ENCODE measurements around the gene CTRB1.

GRCh38 chr16:75207831-75208230 is 11.0 kb upstream of the CTRB1 start:
- no peak for TF ChIP-seq CTCF (IDR thresholded peaks at IDR 0.05)
- TF ChIP-seq POLR2A (IDR thresholded peaks at IDR 0.05): no peak

Data from Peyer's patch (tissue), 4 donors.